GM18519 (cell line): ENCODE data around the gene AKAP5.

ENCODE experiments used
- ATAC-seq: cut with Tn5 transposase; IDR thresholded peaks from one replicate; pipeline ENCODE4 v1.9.1; 2021; ENCODE audit warnings: mild to moderate bottlenecking, moderate library complexity; ENCODE audit not compliant: unreplicated experiment, low FRiP score

The AKAP5 gene

DNA sequence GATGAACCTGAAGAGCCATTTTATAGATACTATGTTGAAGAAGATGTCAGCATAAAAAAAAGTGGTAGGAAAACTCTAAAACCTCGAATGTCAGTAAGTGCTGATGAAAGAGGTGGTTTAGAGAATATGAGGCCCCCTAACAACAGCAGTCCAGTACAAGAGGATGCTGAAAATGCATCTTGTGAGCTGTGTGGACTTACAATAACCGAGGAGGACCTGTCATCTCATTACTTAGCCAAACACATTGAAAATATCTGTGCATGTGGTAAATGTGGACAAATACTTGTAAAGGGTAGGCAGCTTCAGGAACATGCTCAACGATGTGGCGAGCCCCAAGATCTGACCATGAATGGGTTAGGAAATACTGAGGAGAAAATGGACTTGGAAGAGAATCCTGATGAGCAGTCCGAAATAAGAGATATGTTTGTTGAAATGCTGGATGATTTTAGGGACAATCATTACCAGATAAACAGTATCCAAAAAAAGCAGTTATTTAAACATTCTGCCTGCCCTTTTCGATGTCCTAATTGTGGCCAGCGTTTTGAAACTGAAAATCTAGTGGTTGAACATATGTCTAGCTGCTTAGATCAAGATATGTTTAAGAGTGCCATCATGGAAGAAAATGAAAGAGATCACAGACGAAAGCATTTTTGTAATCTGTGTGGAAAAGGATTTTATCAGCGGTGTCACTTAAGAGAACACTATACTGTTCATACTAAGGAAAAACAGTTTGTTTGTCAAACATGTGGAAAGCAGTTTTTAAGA is 57.5 kb downstream of the AKAP5 start:
- ATAC-seq = no peak
